IPS-NIHi7 (cell line): ENCODE data around the gene BORCS6.
A peak's percentile ranks its signal among the peaks of the same experiment; 100 is the strongest.

Source experiments
- DNase-seq: peaks from one replicate; pipeline ENCODE4 v3.0.0; 2012; ENCODE audit warnings: mixed read lengths; ENCODE audit errors: extremely low spot score

The BORCS6 gene

GRCh38 chr17:8142158-8142886, 47.7 kb downstream of the BORCS6 start:
- no peak for DNase-seq

GRCh38 chr17:8141741-8142140, 48.2 kb downstream of the BORCS6 start:
- DNase-seq: no peak

- DNase-seq: no peak
Observed at GRCh38 chr17:8141045-8141444, 48.9 kb downstream of the BORCS6 start.

- no peak for DNase-seq
Observed at GRCh38 chr17:8140065-8141029, 49.6 kb downstream of the BORCS6 start.

- DNase-seq: peak; percentile 84
Observed at GRCh38 chr17:8138672-8139371, 51.2 kb downstream of the BORCS6 start.

GRCh38 chr17:8138374-8138671, 51.7 kb downstream of the BORCS6 start:
- no peak for DNase-seq
